ENCODE measurements around the gene ANTKMT. TPM values are rescaled to one million over a fixed set of nuclear protein-coding genes. Genes with fewer than 3 reads are reported as not detected.

ANTKMT gene
- total RNA-seq, 1 donor from 2014 or later = 27.5 TPM

DNA sequence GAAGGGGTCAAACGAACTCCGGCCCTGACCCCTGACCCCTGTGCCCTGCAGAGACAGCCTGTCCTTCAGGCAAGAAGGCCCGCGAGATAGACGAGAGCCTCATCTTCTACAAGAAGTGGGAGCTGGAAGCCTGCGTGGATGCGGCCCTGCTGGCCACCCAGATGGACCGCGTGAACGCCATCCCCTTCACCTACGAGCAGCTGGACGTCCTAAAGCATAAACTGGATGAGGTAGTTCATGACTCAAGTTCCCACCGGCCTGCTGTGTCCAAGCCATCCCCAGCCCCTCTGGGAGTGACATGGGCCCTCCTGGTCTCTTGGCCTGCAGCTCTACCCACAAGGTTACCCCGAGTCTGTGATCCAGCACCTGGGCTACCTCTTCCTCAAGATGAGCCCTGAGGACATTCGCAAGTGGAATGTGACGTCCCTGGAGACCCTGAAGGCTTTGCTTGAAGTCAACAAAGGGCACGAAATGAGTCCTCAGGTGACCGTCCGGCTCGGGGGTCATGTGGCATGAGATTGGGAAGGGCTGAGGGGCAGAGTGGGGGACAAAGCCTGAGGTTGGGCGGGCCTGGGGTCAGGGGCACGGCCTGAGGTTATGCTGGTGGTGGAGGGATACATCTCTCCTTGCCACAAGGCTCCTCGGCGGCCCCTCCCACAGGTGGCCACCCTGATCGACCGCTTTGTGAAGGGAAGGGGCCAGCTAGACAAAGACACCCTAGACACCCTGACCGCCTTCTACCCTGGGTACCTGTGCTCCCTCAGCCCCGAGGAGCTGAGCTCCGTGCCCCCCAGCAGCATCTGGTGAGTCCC, 45.3 kb downstream of the ANTKMT start:
- ATAC-seq (ENCODE audit: poor library complexity) = no peak
- DNase-seq = no peak
- intact Hi-C loops (cut with DNase I) = no loop called here

DNA sequence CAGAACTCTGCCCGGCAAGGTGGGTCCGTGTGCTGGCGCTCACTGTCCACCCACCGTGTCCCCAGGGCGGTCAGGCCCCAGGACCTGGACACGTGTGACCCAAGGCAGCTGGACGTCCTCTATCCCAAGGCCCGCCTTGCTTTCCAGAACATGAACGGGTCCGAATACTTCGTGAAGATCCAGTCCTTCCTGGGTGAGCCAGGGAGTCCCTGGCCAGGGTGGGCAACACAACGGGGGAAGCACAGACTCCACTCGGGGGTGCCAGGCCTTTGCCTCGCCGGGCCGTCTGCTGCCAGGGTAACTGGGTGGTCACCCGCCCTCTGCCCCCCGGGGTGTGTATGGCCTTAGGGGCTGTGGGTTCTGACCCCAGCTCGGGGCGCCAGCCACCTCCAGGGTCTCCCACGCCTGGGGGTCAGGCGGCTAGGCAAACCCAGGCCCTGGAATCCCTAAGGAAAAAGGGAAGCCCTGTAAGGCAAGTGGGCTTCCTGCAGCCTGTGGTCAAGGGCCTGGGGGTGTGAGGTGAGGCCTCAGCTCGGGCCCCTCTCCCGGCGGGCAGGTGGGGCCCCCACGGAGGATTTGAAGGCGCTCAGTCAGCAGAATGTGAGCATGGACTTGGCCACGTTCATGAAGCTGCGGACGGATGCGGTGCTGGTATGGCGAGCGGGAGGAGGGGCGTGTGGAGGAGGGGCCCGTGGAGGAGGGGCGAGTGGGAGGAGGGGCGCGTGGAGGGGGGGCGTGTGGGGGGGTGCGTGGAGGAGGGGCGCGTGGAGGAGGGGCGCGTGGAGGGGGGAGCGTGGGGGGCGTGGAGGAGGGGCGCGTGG, 46.1 kb downstream of the ANTKMT start:
- no peak for DNase-seq
- intact Hi-C loops (cut with DNase I) = no loop called here
- ATAC-seq (ENCODE audit: poor library complexity) = no peak

DNA sequence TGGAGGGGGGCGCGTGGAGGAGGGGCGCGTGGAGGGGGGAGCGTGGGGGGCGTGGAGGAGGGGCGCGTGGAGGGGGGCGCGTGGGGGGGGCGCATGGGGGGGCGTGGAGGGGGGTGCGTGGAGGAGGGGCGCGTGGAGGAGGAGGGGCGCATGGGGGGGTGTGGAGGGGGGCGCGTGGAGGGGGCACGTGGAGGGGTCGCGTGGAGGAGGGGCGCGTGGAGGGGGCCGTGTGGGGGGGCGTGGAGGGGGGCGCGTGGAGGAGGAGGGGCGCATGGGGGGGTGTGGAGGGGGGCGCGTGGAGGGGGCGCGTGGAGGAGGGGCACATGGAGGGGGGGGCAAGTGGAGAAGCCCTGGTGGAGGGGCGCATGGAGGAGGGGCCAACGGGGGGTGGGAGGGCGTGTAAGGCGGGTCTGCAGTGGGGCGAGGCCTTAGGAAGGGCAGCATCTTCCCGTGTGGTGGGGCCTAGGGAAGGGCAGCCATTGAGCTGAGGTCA, 46.8 kb downstream of the ANTKMT start:
- no peak for DNase-seq
- intact Hi-C loops (cut with DNase I) = no loop called here
- ATAC-seq (ENCODE audit: poor library complexity) = no peak

DNA sequence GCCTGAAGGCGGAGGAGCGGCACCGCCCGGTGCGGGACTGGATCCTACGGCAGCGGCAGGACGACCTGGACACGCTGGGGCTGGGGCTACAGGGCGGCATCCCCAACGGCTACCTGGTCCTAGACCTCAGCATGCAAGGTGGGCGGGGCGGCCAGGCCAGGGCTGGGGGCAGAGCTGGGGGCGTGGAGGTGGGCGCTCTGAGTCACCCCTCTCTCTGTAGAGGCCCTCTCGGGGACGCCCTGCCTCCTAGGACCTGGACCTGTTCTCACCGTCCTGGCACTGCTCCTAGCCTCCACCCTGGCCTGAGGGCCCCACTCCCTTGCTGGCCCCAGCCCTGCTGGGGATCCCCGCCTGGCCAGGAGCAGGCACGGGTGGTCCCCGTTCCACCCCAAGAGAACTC, 47.5 kb downstream of the ANTKMT start:
- no peak for DNase-seq
- no peak for ATAC-seq (ENCODE audit: poor library complexity)
- intact Hi-C loops (cut with DNase I) = no loop called here

DNA sequence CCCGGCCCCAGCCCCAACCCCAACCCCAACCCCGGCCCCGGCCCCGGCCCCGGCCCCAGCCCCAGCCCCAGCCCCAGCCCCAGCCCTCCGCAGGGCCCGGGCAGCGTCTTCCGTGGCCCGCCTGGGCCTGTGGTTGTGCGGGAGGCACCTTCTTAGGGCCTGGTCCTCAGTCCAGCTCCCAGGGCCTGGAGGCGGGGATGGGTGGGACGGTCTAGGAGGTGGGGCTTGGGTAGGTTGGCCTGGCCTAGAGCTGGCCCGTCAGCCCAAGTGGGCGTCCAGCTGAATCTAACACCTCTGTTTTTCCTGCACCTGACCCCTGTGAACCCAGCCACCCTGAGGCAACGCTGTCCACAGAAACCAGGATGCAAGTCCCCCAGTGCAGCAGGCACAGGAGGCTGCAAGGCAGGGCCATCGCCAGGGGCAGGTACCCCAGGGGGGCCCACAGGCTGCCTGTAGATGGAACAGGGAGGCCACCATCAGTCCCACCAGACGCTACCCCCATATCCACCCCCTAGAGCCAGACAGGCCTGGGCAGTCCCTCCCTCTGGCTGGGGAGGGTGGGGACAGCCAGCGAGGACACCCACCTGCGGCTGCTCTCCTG, 48.3 kb downstream of the ANTKMT start:
- ATAC-seq (ENCODE audit: poor library complexity) (no peak), DNase-seq (no peak)
- intact Hi-C loops (cut with DNase I) = no loop called here

DNA sequence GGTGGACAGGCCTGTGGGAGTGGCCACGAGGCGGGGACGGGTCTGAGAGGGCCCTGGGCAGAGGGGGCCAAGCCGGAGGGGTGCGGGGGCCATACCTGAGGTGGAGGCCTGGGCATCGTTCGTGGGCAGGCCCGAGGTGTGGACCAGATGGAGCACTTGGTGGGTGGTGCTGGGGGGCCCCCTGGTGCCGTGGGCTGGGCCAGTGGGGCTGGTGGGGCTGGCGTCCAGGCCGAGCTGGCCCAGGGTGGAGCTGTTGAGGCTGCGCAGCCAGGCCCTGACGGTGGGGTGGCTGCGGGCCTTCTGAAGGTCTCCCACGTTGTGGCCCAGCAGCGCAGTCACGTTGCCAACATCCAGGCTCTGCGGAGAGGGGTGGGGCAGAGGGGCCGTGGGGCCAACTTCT, 49.0 kb downstream of the ANTKMT start:
- ATAC-seq (ENCODE audit: poor library complexity) (no peak), DNase-seq (no peak)
- intact Hi-C loops (cut with DNase I) = no loop called here

DNA sequence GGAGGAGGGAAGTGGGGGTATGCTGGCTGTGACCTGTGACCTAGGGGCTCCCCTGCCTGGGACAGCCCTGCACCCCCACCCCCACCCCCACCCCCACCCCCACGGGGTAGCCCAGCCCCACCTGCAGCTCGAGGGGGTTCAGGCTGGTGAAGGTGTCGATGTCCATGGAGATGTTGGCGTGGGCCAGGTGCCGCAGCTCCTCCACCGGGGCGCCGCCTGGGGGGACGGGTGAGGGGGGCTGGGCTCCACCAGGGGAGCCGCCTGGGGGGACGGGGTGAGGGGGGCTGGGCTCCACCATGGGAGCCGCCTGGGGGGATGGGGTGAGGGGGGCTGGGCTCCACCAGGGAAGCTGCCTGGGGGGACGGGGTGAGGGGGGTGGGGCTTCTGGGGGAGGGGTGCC, 49.5 kb downstream of the ANTKMT start:
- intact Hi-C loops (cut with DNase I) = no loop called here
- no peak for ATAC-seq (ENCODE audit: poor library complexity)

More for the DNA sequence above, 49.5 kb downstream of the ANTKMT start:
- no peak for DNase-seq

Small RNA genes within 50 kb of the gene (microRNA-seq; reads per million reads assigned to microRNA genes)
- not detected for gene MIR662

Other genes starting within 250 kb of the ANTKMT start
- 17.7 TPM for gene CAPN15, start 193.4 kb upstream of the ANTKMT start, total RNA-seq
- not detected for gene PRR35, start 160.8 kb upstream of the ANTKMT start, total RNA-seq
- gene NHLRC4, start 154.1 kb upstream of the ANTKMT start, total RNA-seq = 0.38 TPM
- 18.0 TPM for gene PIGQ, start 151.2 kb upstream of the ANTKMT start, total RNA-seq
- 11.0 TPM for gene RAB40C, start 131.1 kb upstream of the ANTKMT start, total RNA-seq
- 0.13 TPM for gene WFIKKN1, start 90.2 kb upstream of the ANTKMT start, total RNA-seq
- gene METTL26, start 84.8 kb upstream of the ANTKMT start, total RNA-seq = 52.5 TPM
- 205 TPM for gene MCRIP2, start 79.3 kb upstream of the ANTKMT start, total RNA-seq
- 10.8 TPM for gene WDR90, start 71.8 kb upstream of the ANTKMT start, total RNA-seq
- gene RHOT2, start 53.0 kb upstream of the ANTKMT start, total RNA-seq = 81.9 TPM
- gene RHBDL1, start 45.5 kb upstream of the ANTKMT start, total RNA-seq = 2.0 TPM
- gene STUB1, start 40.7 kb upstream of the ANTKMT start, total RNA-seq = 126 TPM
- gene JMJD8, start 36.8 kb upstream of the ANTKMT start, total RNA-seq = 42.4 TPM
- gene WDR24, start 30.7 kb upstream of the ANTKMT start, total RNA-seq = 7.6 TPM
- not detected for gene FBXL16, start 15.3 kb upstream of the ANTKMT start, total RNA-seq
- 59.6 TPM for gene METRN, start 6.0 kb upstream of the ANTKMT start, total RNA-seq
- 0.32 TPM for gene CCDC78, start 5.3 kb downstream of the ANTKMT start, total RNA-seq
- 13.8 TPM for gene HAGHL, start 6.0 kb downstream of the ANTKMT start, total RNA-seq
- 29.2 TPM for gene CIAO3, start 19.9 kb downstream of the ANTKMT start, total RNA-seq
- 1.0 TPM for gene MSLN, start 39.6 kb downstream of the ANTKMT start, total RNA-seq
- 7.8 TPM for gene RPUSD1, start 67.2 kb downstream of the ANTKMT start, total RNA-seq
- 3.7 TPM for gene CHTF18, start 67.5 kb downstream of the ANTKMT start, total RNA-seq
- gene GNG13, start 79.6 kb downstream of the ANTKMT start, total RNA-seq = not detected
- gene LMF1, start 249.8 kb downstream of the ANTKMT start, total RNA-seq = 5.6 TPM